Measurements from ENCODE around the gene LRRC28.

LRRC28 gene

GRCh38 chr15:99424131-99424571 lies 172.9 kb downstream of the LRRC28 start:
- DNase-seq, result no peak

- DNase-seq, result no peak
Observed at GRCh38 chr15:99424978-99425656, 173.8 kb downstream of the LRRC28 start.

- DNase-seq, result no peak
Observed at GRCh38 chr15:99425657-99426301, 174.5 kb downstream of the LRRC28 start.

- no peak for DNase-seq
Observed at GRCh38 chr15:99426431-99427105, 175.3 kb downstream of the LRRC28 start.

- no peak for DNase-seq
Observed at GRCh38 chr15:99427210-99427609, 175.9 kb downstream of the LRRC28 start.

GRCh38 chr15:99427668-99428361 lies 176.5 kb downstream of the LRRC28 start:
- DNase-seq, result no peak

GRCh38 chr15:99429681-99430081 lies 178.4 kb downstream of the LRRC28 start:
- DNase-seq, result no peak

- no peak for DNase-seq
Observed at GRCh38 chr15:99430881-99431401, 179.7 kb downstream of the LRRC28 start.

- no peak for DNase-seq
Observed at GRCh38 chr15:99431661-99432091, 180.4 kb downstream of the LRRC28 start.

GRCh38 chr15:99432271-99433025 lies 181.2 kb downstream of the LRRC28 start:
- no peak for DNase-seq

GRCh38 chr15:99433026-99433756 lies 181.9 kb downstream of the LRRC28 start:
- DNase-seq, result no peak

- no peak for DNase-seq
Observed at GRCh38 chr15:99433757-99434450, 182.6 kb downstream of the LRRC28 start.

GRCh38 chr15:99434506-99435112 lies 183.3 kb downstream of the LRRC28 start:
- no peak for DNase-seq

- DNase-seq, result no peak
Observed at GRCh38 chr15:99435113-99435695, 183.9 kb downstream of the LRRC28 start.

GRCh38 chr15:99435877-99436541 lies 184.7 kb downstream of the LRRC28 start:
- no peak for DNase-seq

GRCh38 chr15:99436542-99437314 lies 185.4 kb downstream of the LRRC28 start:
- no peak for DNase-seq

- DNase-seq, result no peak
Observed at GRCh38 chr15:99437315-99438223, 186.3 kb downstream of the LRRC28 start.

- no peak for DNase-seq
Observed at GRCh38 chr15:99438224-99438585, 186.9 kb downstream of the LRRC28 start.

All from cortex of kidney (tissue), 1 donor.